ENCODE data around the gene COPRS.

DNA sequence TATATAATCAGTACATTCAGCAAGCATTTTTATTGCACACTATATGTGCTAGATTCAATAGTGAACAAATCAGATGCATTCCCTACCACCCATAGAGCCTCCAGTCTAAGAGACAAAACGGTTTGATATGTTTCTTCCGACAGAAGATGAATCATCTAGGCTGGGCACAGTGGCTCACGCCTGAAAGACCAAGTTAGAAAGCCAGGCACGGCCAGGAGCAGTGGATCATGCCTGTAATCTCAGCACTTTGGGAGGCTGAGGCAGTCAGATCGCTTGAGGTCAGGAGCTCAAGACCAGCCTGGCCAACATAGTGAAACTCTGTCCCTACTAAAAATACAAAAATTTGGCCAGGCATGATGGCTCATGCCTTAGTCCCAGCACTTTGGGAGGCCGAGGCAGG lies 18.3 kb upstream of the COPRS start:
- TF ChIP-seq CTCF (IDR thresholded peaks at IDR 0.05; ENCODE audit: low read depth, low read length) (no peak), POLR2A (IDR thresholded peaks at IDR 0.05; ENCODE audit: extremely low read depth, insufficient read length) (no peak), MYC (IDR thresholded peaks at IDR 0.05; ENCODE audit: low read depth, low read length) (no peak)

Data from NB4 (cell line).